GM18870 (cell line): ENCODE measurements around the gene BMERB1.

Experiments
- ATAC-seq: cut with Tn5 transposase; IDR thresholded peaks from one replicate; pipeline ENCODE4 v1.9.1; 2021; ENCODE audit warnings: moderate library complexity; ENCODE audit not compliant: unreplicated experiment

Gene BMERB1

DNA sequence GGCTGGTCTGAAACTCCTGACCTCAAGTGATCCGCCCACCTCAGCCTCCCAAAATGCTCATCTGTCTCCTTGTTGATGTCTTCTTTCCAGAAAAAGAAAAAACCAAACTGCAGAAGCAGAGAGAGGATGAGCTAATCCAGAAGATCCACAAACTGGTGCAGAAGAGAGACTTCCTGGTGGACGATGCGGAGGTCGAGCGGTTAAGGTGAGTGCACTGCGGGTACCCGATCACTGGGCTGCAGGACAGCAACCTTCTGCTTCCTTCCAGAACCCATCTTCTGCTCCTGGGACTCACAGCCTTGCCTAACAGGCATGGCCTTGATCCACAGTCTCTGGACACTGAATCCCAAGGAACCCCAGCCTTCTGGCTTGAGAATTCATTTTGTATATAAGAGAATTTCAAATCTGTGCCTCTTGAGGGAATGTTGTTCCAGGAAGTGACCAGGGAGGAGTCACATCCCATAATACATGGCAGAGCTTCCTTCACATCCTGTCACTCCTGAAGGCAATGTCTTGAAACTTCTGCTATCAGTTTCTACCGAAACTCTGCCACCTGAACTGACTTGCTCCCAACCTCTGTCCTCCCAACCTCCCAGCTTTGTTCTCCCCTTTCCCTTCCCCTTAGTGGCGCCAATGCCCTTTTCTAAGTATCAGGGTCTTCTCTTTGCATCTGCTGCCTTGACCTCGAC is 146.9 kb downstream of the BMERB1 start:
- ATAC-seq = no peak

DNA sequence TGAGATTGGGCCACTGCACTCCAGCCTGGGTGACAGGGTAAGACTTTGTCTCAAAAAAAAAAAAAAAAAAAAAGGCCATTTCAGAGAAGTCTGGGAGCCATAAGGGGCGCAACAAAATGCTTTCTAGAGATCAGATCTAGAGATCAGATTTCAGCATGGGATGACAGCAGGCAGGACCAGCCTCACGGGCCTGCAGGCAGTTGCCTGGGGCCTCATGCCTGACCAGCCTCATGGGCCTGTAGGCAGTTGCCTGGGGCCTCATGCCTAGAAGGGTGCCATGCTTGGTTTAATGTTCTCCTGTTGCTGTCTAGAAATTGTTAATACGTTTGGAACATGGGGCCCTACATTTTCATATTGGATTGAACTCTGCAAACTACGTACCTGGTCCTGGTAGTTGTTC is 149.1 kb downstream of the BMERB1 start:
- no peak for ATAC-seq

GRCh38 chr16:15585956-15586355 is 151.6 kb downstream of the BMERB1 start:
- ATAC-seq = no peak

- no peak for ATAC-seq
These were observed 152.3 kb downstream of the BMERB1 start for GRCh38 chr16:15586716-15587115.

DNA sequence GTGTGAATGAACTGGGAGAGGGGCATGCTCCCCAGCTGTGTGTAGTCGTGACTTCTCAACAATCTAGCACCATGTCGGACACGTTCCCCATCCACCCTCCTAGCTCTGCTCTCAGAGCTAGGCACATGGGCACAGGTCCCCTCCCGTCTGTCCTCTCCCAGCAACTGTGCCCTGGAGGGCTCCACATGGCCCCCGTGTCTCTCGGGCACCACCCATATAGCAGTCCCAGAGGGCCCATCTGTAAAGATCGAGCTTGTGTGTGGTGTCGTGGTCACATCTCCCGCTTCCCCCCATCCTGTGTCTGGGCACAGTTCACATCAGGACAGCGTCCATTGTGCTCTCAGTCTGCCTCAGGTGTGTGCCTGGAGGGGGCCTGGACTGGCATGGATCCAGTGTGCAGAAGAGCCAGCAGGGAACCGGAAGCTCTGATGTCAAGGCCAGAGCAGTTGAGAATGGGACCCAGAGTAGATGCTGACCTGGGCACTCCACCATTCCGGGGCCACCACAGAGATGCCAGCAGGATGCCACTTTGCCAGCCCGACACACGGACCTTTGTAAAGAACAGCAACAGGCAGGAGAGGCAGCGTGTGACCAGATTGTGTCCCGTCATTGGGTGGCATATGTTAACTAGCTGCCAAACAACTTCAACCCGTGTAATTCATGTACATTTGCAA is 152.9 kb downstream of the BMERB1 start:
- no peak for ATAC-seq

DNA sequence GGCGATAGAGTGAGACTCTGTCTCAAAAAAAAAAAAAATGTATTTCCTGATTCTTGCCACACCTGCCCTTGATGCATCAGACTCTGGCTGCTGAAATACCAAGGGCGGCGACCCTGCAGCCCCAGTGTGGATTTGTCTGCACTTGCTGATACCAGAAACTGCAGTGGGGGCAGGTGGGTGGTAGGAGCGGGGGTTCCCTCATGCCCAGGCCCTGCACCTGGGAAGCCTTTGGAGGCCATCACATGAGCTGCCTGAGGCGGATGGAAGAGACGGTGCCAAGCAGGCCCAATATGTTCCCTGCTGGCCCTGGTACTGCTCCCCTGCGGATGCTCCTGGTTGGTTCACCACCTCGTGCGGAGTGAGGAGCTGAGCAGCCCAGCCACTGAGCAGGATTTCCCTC is 157.9 kb downstream of the BMERB1 start:
- no peak for ATAC-seq

- no peak for ATAC-seq
These were observed 158.8 kb downstream of the BMERB1 start for GRCh38 chr16:15593235-15593634.

DNA sequence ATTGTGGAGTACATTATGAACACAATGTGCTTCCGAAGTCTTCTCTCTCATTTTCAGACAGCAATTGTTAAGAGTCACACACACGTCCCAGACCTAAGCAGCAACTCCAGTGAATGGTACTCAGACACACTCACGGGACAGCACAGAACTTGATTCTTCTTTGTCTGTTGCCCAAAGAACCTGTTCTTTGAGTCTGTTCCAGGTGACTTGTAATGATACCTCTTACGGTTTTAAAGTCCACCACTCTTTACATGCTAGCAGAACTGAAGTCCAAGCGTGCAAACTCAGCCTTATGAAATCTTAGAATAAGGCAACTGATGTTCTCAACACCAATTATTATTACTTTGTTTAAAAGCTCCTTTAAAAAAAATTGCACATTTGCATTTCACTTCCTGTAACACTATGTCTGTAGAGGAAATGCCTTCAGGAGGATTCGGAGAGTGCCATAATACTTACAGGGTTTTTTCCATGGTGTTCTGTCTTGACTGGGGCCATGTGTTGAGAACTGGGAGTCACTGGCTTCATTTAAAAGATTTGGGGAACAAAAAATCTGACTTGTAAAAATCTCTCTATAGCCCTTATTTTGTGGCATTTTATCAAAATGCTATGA is 160.4 kb downstream of the BMERB1 start:
- ATAC-seq = no peak

DNA sequence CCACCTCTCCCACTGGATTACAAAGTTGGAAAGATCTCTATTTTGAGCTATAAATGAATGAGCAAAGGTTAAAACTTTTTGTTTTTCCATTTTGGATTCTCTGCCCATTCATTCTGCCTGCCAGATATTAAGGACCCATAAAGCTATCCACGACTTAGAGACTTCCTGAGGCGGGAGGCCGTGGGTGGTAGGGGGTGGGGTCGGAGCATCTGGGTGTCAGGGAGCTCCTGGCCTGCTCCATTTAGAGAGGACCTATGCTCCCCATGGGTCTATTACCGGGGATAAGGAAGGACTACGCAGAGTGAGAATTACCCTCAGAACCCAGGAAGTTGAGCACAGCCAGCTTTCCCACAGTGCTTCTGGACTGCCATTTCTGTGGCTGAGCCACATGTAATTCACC is 162.7 kb downstream of the BMERB1 start:
- no peak for ATAC-seq

GRCh38 chr16:15597822-15598647 is 163.6 kb downstream of the BMERB1 start:
- ATAC-seq = no peak

DNA sequence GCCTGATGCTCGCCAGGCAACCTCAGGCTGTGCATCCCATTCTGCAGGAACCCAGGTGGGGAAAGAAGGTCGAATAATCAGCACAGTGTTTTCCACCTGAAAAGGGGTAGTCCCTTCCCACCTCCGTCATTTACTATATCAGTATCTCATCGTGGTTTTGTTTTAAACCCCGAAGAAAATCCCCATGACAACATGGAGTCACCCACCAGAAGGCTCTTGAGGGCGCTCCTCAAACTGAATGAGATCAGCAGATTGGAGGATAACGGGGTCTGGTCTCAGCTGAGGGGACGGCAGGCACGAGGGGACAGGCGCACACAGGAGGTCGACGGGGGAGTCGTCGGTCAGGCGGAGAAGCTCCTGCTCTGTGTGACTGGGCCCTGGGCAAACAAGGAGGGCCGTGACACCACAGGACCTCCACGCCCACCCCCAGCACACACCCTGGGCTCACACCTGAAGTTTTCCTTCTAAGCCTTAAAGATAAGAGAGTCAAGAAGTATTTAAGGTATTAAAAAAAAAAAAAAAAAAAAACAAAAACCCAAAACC is 164.3 kb downstream of the BMERB1 start:
- no peak for ATAC-seq

DNA sequence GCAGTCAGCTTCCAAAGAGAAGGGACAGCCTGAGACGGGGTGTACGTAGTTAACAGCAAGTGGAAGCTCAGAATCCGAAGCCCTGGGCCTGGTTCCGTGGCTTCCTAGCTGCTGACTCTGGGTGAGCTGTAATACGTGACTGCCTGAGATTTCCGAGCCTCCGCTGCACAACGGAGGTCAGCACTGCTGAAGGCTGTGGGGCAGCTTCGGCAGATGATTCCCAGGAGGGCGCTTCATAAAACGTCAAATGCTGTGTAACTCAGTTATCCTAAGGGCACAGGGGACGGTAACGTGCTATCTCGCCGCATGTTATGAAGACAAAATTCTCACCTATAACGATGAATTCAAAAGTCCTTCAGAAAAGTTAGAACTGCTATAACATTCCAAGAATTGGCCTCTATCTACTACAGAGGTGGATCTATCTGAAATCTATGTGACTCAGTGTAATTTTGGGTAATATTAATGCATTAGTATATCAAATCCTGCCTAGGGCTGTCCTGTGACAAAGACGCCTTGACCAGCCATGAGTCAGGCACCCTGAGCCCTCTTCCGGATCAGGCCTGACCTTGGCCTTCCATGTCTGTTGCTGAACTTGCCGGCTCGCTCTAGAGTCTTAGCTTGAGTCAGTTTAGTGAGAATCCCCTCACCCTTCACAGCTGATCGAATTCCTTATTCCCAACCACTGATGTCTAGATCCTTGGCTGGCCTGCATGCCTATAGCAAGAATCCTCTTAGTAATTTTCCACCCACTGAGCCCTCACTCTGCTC is 165.1 kb downstream of the BMERB1 start:
- ATAC-seq = no peak

- no peak for ATAC-seq
These were observed 167.0 kb downstream of the BMERB1 start for GRCh38 chr16:15601212-15601879.

DNA sequence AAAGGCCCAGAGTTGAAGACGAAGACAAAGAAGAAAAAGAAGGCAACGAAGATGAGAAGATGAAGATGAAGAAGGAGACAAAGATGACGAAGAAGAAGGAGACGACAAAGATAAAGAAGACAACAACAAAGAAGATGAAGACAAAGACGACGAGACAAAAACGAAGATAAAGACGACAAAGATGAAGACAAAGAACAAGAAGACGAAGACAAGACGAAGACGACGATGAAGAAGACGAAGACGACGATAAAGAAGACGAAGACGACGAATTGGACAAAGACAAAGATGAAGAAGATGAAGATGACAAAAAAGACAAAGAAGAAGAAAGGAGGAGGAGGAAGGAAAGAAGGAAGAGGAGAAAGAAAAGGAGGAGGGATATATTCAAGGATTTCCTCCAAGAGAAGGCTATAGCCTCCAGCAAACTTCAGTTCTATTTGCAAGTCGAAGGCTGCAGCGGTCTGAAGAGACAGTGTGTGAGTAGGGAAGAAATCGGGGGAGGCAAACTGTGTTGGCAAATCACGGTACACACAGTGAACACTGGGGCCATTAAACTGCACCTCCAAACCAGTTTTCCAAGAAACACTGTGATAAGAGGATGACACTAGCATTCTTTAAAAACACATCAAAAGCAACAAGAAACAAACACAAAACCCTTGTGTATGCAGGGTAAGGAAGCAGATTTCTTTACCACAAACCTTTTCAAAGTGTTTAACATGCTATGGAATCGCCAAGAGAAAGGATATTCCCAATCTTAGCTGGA is 168.1 kb downstream of the BMERB1 start:
- ATAC-seq = no peak

GRCh38 chr16:15604460-15605440 is 170.4 kb downstream of the BMERB1 start:
- ATAC-seq = no peak

DNA sequence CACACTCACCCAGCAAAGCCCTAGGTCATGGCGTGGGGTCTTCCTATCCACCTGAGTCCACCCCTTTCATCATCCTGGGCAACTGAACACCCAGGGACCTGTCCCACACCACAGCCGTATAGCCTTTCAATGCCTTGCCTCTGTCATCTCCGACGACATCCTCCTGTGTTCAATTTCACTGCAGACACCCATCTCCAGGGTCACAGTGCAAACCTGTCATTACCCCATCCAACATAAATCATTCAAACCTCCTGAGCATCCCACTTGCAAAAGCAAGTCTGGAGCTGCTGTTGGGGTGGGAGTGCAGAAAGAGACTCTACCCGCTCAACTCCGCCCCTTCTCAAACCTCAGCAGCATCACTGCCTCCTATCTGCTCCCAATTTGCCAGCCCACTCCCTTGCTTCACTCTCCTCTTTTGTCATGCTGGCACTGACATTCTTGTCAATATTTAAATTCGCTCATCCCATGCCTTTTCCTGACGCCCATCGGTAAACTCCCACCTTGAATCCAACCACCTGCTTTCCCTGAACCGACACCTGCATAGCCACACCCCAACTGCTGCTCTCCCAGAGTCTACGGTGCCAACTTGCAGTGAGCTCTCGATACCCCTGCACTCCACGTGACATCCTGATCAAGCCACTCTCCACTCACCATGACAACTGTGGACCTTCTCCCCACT is 171.6 kb downstream of the BMERB1 start:
- ATAC-seq = no peak

DNA sequence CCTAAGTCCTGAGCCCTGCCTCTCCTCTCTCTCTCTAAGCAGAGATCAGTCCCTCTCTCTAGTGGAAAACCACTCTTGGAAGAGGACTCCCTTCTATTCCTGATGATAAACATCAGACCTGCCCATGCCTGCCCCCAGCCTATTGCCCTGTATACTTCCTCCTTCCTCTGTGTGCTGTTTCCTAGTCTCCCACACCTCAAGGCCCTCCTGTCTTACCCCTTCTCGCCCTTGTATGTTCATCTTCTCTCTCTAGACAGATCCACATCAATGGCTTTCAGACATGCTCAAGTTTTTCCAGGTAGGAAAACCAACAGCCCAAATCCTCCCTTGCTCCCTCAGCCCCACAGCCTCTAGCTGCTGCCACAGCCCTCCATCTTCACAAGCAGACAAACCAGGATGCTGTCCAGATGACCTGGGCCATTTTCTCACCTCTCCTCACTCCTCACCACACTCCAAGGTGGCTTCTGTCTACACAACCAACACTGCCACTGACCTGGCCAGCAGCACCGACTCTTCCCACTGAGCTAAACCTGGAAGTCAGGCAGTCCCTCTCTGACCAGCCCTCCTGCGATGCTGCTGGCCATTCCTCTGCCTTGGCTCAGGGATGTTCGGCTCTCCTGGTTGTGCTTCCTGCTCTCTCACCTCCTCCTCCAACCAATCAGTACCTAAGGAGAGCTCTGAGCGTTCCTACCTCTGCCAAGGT is 172.3 kb downstream of the BMERB1 start:
- no peak for ATAC-seq
